ENCODE measurements around the gene TCF20.

DNA sequence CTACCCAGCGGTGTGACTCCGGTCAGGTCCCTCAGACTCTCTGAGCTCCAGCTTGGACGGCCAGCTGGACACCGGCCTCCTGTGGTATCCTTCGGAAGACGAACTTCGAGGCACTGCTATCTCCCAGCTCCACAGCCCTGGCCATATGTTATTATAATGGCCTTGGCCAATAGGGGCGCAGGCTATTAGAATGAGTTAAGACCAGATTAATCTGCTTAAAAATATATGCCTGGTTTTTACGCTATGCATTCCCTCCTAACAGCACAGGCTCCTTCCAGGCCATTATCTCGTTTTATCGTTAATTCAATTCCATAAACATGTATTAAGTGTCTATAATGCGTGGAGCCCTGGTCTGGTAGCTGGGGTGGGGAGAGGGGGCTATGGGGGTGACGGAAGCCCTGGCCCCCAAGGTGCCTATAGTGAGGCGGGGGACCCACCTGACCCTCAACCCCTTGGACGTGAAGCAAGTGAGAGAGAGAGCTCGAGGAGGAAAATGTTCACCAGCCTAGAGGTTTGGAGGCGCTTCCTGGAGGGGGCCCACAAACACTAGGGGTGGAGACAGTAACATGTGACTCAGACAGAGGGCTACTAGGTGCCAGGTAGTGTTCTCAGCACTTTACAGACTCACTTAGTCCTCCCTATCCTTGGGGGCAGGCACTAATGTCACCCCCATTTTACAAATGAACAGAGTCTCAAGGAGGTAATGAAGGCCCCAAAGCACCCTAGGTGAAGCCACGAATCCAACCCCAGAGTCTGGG is 37.5 kb upstream of the TCF20 start:
- TF ChIP-seq, protein P1, sequence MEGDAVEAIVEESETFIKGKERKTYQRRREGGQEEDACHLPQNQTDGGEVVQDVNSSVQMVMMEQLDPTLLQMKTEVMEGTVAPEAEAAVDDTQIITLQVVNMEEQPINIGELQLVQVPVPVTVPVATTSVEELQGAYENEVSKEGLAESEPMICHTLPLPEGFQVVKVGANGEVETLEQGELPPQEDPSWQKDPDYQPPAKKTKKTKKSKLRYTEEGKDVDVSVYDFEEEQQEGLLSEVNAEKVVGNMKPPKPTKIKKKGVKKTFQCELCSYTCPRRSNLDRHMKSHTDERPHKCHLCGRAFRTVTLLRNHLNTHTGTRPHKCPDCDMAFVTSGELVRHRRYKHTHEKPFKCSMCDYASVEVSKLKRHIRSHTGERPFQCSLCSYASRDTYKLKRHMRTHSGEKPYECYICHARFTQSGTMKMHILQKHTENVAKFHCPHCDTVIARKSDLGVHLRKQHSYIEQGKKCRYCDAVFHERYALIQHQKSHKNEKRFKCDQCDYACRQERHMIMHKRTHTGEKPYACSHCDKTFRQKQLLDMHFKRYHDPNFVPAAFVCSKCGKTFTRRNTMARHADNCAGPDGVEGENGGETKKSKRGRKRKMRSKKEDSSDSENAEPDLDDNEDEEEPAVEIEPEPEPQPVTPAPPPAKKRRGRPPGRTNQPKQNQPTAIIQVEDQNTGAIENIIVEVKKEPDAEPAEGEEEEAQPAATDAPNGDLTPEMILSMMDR (IDR thresholded peaks at IDR 0.05) = no peak
- TF ChIP-seq POLR2A (IDR thresholded peaks at IDR 0.05) = no peak
